IPS-20b (cell line): ENCODE data around the gene TMEM52.

Experiments used
- H3K27ac ChIP-seq: one replicate; pipeline ENCODE4 v1.5.1; 2013; ENCODE audit warnings: low read length
- H3K27me3 ChIP-seq: 2 replicates; pipeline ENCODE4 v1.6.1; 2013; ENCODE audit warnings: mild to moderate bottlenecking, low read length, inconsistent platforms; ENCODE audit not compliant: insufficient read depth
- H3K36me3 ChIP-seq: 2 replicates; pipeline ENCODE4 v1.6.1; 2013; ENCODE audit warnings: low read depth, mild to moderate bottlenecking, inconsistent platforms, low read length, moderate library complexity; ENCODE audit not compliant: insufficient read depth
- H3K4me1 ChIP-seq: 2 replicates; pipeline ENCODE4 v1.6.1; 2013; ENCODE audit warnings: mild to moderate bottlenecking, control low read depth, inconsistent platforms, low read length, moderate library complexity; ENCODE audit not compliant: insufficient read depth
- H3K4me3 ChIP-seq: 2 replicates; pipeline ENCODE4 v1.5.1; 2013; ENCODE audit warnings: mild to moderate bottlenecking, low read length, inconsistent platforms
- H3K9ac ChIP-seq: 2 replicates; pipeline ENCODE4 v1.6.1; 2013; ENCODE audit warnings: low read depth, mild to moderate bottlenecking, inconsistent platforms, low read length, moderate library complexity
- H3K9me3 ChIP-seq: 2 replicates; pipeline ENCODE4 v1.6.1; 2013; ENCODE audit warnings: mild to moderate bottlenecking, low read depth, low read length, inconsistent platforms; ENCODE audit not compliant: insufficient read depth

TMEM52 gene

GRCh38 chr1:1883092-1883873 is 35.8 kb downstream of the TMEM52 start:
- no peak overlapping the region for H3K4me3 ChIP-seq
- H3K9me3 ChIP-seq, result no peaks in the 10 kb centered on the region
- peaks cover 7% of the 10 kb centered on the region; the same call in 1 of the 2 replicates for H3K4me1 ChIP-seq
- peaks cover 13% of the 10 kb centered on the region for H3K36me3 ChIP-seq
- no peak overlapping the region for H3K27ac ChIP-seq
- H3K27me3 ChIP-seq, result no peaks in the 10 kb centered on the region
- no peak overlapping the region for H3K9ac ChIP-seq

- Histone ChIP-seq H3K4me1 (peaks cover 7% of the 10 kb centered on the region; the same call in 1 of the 2 replicates), H3K4me3 (no peak overlapping the region), H3K27me3 (no peaks in the 10 kb centered on the region), H3K9ac (no peak overlapping the region), H3K36me3 (peaks cover 22% of the 10 kb centered on the region), H3K27ac (no peak overlapping the region), H3K9me3 (no peaks in the 10 kb centered on the region)
These were observed 37.4 kb downstream of the TMEM52 start for GRCh38 chr1:1881727-1882126.

GRCh38 chr1:1880617-1881312 is 38.3 kb downstream of the TMEM52 start:
- H3K27me3 ChIP-seq, result no peaks in the 10 kb centered on the region
- peaks cover 32% of the 10 kb centered on the region for H3K36me3 ChIP-seq
- no peak overlapping the region for H3K9ac ChIP-seq
- no peak overlapping the region for H3K27ac ChIP-seq
- H3K4me1 ChIP-seq, result peaks cover 7% of the 10 kb centered on the region; the same call in 1 of the 2 replicates
- no peaks in the 10 kb centered on the region for H3K9me3 ChIP-seq
- H3K4me3 ChIP-seq, result no peak overlapping the region

GRCh38 chr1:1879942-1880341 is 39.1 kb downstream of the TMEM52 start:
- Histone ChIP-seq H3K9ac (no peak overlapping the region), H3K4me3 (no peak overlapping the region), H3K27ac (no peak overlapping the region), H3K4me1 (peaks cover 7% of the 10 kb centered on the region; the same call in 1 of the 2 replicates), H3K9me3 (peaks cover 2% of the 10 kb centered on the region), H3K36me3 (peaks cover 40% of the 10 kb centered on the region), H3K27me3 (no peaks in the 10 kb centered on the region)

GRCh38 chr1:1877865-1878436 is 41.1 kb downstream of the TMEM52 start:
- H3K27ac ChIP-seq, result no peak overlapping the region
- no peak overlapping the region for H3K4me3 ChIP-seq
- H3K27me3 ChIP-seq, result no peaks in the 10 kb centered on the region
- no peak overlapping the region for H3K9ac ChIP-seq
- peaks cover 6% of the 10 kb centered on the region for H3K9me3 ChIP-seq
- H3K4me1 ChIP-seq, result 0 out of 2 replicates have a peak, but pooled peaks cover 3% of the 10 kb centered on the region
- H3K36me3 ChIP-seq, result peaks cover 51% of the 10 kb centered on the region

- Histone ChIP-seq H3K9me3 (peaks cover 6% of the 10 kb centered on the region), H3K36me3 (peaks cover 52% of the 10 kb centered on the region), H3K4me1 (no peaks in the 10 kb centered on the region), H3K27ac (no peak overlapping the region), H3K4me3 (no peak overlapping the region), H3K27me3 (no peaks in the 10 kb centered on the region), H3K9ac (no peak overlapping the region)
These were observed 42.6 kb downstream of the TMEM52 start for GRCh38 chr1:1876335-1876930.

- H3K27ac ChIP-seq, result no peak overlapping the region
- H3K4me3 ChIP-seq, result no peak overlapping the region
- H3K9ac ChIP-seq, result no peak overlapping the region
- peaks cover 52% of the 10 kb centered on the region for H3K36me3 ChIP-seq
- H3K9me3 ChIP-seq, result peaks cover 6% of the 10 kb centered on the region
- H3K27me3 ChIP-seq, result no peaks in the 10 kb centered on the region
- no peaks in the 10 kb centered on the region for H3K4me1 ChIP-seq
These were observed 43.1 kb downstream of the TMEM52 start for GRCh38 chr1:1875932-1876331.

GRCh38 chr1:1874901-1875300 is 44.2 kb downstream of the TMEM52 start:
- Histone ChIP-seq H3K27ac (no peak overlapping the region), H3K36me3 (peaks cover 57% of the 10 kb centered on the region), H3K4me3 (no peak overlapping the region), H3K27me3 (no peaks in the 10 kb centered on the region), H3K4me1 (no peaks in the 10 kb centered on the region), H3K9me3 (peaks cover 6% of the 10 kb centered on the region), H3K9ac (no peak overlapping the region)

GRCh38 chr1:1873186-1873585 is 45.9 kb downstream of the TMEM52 start:
- no peaks in the 10 kb centered on the region for H3K4me1 ChIP-seq
- H3K9ac ChIP-seq, result no peak overlapping the region
- no peak overlapping the region for H3K27ac ChIP-seq
- H3K27me3 ChIP-seq, result no peaks in the 10 kb centered on the region
- H3K36me3 ChIP-seq, result peaks cover 47% of the 10 kb centered on the region
- H3K4me3 ChIP-seq, result no peak overlapping the region
- peaks cover 6% of the 10 kb centered on the region for H3K9me3 ChIP-seq

GRCh38 chr1:1872329-1872994 is 46.6 kb downstream of the TMEM52 start:
- Histone ChIP-seq H3K4me1 (no peaks in the 10 kb centered on the region), H3K27me3 (no peaks in the 10 kb centered on the region), H3K36me3 (peaks cover 40% of the 10 kb centered on the region), H3K9me3 (peaks cover 6% of the 10 kb centered on the region), H3K27ac (no peak overlapping the region), H3K9ac (no peak overlapping the region), H3K4me3 (no peak overlapping the region)

GRCh38 chr1:1869469-1869868 is 49.6 kb downstream of the TMEM52 start:
- no peaks in the 10 kb centered on the region for H3K27me3 ChIP-seq
- H3K27ac ChIP-seq, result no peak overlapping the region
- H3K9ac ChIP-seq, result no peak overlapping the region
- no peak overlapping the region for H3K4me3 ChIP-seq
- peaks cover 16% of the 10 kb centered on the region for H3K36me3 ChIP-seq
- no peaks in the 10 kb centered on the region for H3K9me3 ChIP-seq
- H3K4me1 ChIP-seq, result no peaks in the 10 kb centered on the region
